ENCODE measurements around the gene NKTR.
"Not testable (repeated sequence)": the region's sequence is repeated elsewhere in the genome, so short reads cannot be mapped to it uniquely, and the experiment has no call there.

Gene NKTR

DNA sequence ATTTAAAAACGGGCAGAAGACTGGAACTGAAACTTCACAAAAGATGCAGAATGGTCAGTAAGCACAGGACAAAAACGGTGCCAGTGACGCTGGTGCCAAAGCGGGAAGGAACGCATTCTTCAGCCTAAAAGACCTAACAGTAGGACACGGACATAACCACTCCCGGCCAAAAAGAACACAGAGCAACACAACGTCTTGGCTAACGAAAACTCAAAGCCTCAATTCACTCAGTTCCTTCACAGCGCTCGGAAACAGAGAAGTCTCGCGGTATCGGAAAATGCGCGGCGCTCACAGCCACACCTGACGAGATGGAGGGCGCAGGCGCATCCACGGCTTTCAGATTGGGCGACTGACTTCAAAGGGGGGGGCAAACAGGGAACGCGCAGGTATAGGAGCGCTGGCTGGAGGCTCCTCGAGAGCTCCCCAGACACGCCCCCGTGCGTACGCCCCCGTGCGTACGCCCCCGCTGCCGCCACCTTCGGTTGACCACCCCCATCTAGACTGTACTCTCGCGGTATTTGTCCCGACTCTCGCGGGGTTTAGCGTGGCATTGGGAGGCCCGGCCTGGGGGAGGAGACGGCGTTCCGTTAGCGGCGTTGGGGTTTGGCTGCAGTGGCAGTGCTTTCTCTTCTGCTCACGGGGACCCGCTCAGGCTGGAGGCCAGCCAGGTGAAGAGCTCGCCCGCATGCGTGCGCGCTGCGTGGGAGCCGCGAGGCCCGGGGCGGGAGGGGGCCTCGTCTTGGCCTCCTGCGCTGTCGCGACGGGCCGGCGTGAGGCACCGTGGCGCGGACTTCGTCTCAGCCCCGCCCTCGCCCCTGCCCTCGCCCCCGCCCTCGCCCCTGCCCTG lies at the start of gene NKTR:
NKTR (plus strand) TSS at position 576 of the 847 bp plus-strand sequence. CDS start 321 bp downstream, outside the sequence.
- peak; percentile 85 to 99 (median 94) for DNase-seq
- intact Hi-C loops (cut with DNase I): loop anchor here (5.0 kb wide), 2 partner anchors 52 to 147 kb away; partner anchors contain the start of gene ZBTB47

DNA sequence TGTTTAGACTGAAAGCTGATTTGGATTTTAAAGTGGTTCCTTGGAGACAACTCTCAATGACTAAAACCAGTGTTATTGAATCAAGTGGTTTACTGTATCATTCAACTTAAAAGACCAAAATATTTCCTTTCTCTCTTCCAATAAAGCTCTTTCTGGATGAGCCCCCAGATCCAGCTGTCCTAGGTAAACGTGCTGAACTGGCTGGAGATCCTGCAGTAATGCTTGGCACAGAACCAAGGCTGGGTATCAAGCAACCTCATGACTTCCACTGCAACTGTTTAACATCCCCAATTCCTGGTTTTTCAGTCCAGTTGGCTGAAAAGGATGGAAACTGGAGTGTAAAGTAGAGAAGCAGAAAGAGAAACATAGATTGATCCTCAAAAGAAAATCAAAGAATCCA lies 47.7 kb upstream of the NKTR start:
- intact Hi-C loops (cut with DNase I): no loop called here
- no peak for DNase-seq

GRCh38 chr3:42556089-42556632 lies 44.3 kb upstream of the NKTR start:
- DNase-seq: peak in 1 of 10 donors; percentile 29
- intact Hi-C loops (cut with DNase I): no loop called here

GRCh38 chr3:42556817-42557216 lies 43.7 kb upstream of the NKTR start:
- DNase-seq; intact Hi-C loops (cut with DNase I): not testable (repeated sequence)

DNA sequence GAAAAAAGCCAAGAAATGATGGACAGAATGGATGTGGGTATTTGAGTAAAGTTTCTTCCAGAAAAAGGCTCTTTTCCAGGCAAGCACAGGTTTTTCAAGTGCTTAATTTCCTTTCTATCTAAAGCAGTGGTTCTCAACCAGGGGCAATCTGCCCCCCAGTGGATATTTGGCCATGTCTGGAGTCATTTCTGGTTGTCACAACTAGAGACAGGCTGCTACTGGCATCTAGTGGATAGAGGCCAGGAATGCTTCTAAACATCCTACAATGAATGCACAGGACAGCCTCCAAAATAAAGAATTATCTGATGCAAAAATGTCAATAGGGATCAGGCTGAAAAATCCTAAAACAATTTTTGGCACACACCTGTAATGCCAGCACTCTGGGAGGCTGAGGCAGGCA lies 42.6 kb upstream of the NKTR start:
- DNase-seq: no peak
- intact Hi-C loops (cut with DNase I): no loop called here

- intact Hi-C loops (cut with DNase I): no loop called here
Measured at GRCh38 chr3:42562047-42562907, 38.2 kb upstream of the NKTR start.

DNA sequence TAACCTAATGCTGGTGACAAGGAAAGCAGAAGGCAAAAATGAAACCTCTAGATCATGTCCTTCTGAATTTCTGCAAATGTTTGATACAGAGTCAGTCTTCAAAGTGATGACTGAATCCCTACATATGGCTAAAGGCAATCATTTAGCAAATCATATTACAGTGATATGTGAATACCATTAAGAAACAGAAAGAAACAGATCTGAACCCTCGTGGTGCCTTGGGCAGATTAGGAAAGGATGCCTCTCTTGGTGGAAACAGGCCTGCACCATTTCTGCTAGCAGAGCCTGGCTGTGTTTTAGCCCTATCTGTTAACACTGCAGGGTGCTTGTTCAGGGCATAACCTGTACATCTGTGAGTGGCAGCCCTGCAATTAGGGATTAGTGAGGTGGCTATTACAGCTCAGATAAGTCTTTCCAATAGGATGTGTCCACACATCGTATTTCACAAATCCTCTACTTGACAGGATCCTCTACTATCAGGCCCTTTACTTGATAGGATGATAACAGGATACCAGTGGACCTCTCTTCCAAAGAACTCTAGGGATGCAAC lies 30.8 kb upstream of the NKTR start:
- intact Hi-C loops (cut with DNase I): no loop called here
- DNase-seq: no peak

More at GRCh38 chr3:42562047-42562907, 38.2 kb upstream of the NKTR start:
- DNase-seq: no peak

DNA sequence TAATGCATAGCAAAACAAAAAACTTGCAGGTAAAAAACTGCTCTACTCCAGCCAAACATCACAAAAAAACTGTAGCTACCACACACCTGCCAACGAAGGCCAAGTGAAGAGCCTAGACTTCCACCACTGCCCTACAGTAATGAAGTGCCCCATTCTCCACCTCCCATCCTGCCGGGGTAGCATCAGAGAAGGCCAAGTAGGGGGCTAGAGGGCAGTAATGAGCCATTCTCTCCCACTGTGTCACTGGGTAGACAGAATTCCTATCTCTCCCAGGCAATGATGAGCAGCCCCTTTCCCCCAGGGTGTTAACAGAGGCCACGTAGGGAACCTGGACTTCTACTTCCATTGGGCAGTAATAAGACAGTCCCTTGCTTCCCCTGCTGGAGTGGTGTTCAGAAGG lies 28.2 kb upstream of the NKTR start:
- DNase-seq: peak in 3 of 10 donors; percentile 32 to 89 (median 67)
- intact Hi-C loops (cut with DNase I): loop anchor here (2.0 kb wide), 1 partner anchor 179 kb away; no protein-coding TSS in a partner anchor

- intact Hi-C loops (cut with DNase I): no loop called here
- no peak for DNase-seq
Measured at GRCh38 chr3:42575137-42575741, 25.2 kb upstream of the NKTR start.

DNA sequence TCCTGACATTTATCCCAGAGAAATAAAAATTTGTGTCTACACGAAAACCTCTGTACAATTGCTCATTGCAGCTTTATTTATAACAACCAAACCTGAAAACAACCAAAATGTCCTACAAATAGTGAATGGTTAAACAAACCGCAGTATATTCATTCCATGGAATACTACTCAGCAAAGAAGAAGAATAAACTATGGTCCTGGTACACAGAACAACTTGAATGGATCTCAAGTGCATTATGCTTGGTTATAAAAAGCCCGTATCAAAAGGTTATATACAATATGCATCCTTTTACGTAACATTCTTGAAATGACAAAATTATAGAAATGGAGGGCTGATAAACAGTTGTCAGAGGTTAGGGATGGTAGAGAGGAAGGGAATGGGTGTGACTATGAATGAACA lies 22.4 kb upstream of the NKTR start:
- intact Hi-C loops (cut with DNase I): no loop called here
- no peak for DNase-seq

DNA sequence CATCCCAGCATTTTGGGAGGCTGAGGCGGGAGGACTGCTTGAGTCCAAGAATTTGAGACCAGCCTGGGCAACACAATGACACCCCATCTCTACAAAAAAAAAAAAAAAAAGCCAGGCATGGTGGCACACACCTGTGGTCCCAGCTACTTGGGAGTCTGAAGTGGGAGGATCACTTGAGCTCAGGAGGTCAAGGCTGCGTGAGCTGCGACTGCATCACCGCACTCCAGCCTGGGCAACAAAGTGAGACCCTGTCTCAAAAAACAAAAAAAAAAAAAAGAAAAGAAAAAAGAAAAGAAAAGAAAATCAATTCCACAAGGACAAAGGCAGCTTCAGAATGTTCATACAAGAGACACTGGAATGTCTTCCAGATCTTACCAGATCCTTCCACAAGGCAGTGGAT lies 21.1 kb upstream of the NKTR start:
- peak in 2 of 10 donors; percentile 42 to 64 for DNase-seq
- intact Hi-C loops (cut with DNase I): not testable (repeated sequence)

DNA sequence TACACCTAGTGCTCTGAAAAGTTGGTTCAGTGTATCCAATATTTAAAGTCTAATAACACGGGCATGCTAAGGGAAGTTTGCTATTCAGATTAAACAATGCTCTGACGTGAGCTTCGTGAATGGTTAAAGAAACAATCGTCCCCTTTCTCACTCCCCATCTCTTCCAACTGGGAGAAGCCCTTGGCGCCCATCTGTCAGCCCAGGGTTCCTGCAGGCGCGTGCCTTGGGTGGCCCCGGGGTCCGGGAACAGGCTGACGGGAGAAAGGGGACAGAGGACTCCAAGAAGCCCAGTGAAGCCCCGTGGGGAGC lies 19.1 kb upstream of the NKTR start:
- peak in 1 of 10 donors; percentile 43 for DNase-seq
- intact Hi-C loops (cut with DNase I): no loop called here

- peak; percentile 95 to 100 (median 98) for DNase-seq
- intact Hi-C loops (cut with DNase I): no loop called here
Measured at GRCh38 chr3:42581709-42582473, 18.6 kb upstream of the NKTR start, which contains the start of gene SEC22C. TSS of gene SEC22C (minus strand) at chr3:42581967. CDS start at chr3:42569046, 12,921 bp downstream.

DNA sequence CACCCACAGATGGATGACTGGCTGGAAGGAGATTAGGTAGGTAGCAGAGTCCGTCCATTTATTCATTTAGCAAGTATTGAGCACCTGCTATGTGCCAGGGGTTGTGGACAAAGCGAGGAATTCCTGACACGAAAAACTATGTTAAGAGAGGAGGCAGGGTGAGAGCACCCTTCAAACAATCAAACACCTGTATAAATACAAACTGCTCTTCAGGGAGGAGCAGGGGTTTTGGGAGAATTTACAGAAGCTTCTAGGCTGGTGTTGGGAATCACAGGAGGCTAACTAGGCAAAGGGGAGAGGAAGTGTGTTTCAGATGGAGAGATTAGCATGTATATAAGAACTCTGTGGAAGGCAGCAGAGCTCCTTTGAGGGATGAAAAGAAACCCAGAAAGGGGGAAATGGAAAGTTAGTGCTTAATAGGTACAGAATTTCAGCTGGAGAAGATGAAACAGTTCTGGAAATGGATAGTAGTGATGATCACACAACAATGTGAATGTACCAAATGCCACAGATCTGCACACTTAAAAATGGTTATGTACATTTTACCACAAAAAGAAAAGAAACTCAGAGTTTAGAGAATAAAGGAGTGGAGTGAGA lies 17.9 kb upstream of the NKTR start:
- no peak for DNase-seq
- intact Hi-C loops (cut with DNase I): no loop called here

DNA sequence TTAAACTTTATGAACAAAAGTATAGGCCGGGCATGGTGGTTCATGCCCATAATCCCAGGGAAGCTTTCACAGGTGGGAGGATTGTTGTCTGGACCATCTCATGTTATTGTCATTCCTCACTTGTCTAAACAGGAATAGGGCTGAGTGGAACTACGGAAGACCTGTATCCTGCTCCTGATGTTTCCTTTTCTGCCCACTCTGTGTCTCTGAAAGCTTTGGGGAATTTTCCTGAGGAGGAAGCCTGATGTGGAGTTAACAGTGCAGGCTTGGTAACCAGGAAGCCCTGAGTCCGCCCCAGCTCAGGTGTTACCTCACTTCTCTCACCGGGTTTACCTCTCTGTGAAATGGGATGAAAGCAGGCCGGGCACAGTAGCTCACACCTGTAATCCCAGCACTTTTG lies 11.9 kb upstream of the NKTR start:
- no peak for DNase-seq
- intact Hi-C loops (cut with DNase I): no loop called here

GRCh38 chr3:42589382-42590109 lies 10.9 kb upstream of the NKTR start:
- no peak for DNase-seq
- intact Hi-C loops (cut with DNase I): no loop called here

DNA sequence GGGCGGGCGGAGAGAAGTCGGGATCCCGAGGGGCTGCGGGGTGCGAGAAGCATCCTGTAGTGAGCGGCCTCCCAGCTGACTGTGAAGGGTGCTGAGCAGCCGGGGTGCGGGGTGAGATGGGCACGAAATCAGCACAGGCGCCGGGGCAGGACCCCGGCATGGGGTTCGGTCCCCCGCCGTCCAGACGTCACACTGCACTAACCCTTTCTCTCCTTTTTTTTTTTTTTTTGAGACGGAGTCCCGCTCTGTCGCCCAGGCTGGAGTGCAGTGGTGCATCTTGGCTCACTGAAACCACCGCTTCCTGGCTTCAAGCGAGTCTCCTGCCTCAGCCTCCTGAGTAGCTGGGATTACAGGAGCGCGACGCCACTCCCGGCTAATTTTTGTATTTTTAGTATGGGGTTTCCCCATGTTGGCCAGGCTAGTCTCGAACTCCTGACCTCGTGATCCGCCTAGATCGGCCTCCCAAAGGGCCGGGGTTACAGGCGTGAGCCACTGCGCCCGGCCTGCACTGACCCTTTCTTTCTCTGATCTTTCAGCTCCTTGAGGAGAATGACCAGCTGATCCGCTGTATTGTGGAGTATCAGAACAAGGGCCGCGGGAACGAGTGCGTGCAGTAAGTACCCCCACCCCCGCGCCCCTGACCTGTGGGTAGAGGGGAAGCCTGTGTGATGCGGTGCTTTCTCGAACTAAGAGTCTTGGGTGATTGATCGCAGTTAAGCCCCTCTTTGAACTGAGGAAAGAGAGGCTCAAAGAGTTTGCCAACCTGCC lies 9.3 kb upstream of the NKTR start:
- intact Hi-C loops (cut with DNase I): no loop called here
- DNase-seq: no peak

- no peak for DNase-seq
- intact Hi-C loops (cut with DNase I): no loop called here
Measured at GRCh38 chr3:42591811-42592210, 8.7 kb upstream of the NKTR start.
